GM12873 (cell line): ENCODE data around the gene FRG2C.
A peak's percentile ranks its signal among the peaks of the same experiment; 100 is the strongest.
"Not testable (repeated sequence)": the region's sequence is repeated elsewhere in the genome, so short reads cannot be mapped to it uniquely, and the experiment has no call there.

Experiments
- CTCF ChIP-seq: IDR thresholded peaks from 2 replicates; pipeline ENCODE4 v1.5.1; 2012; ENCODE audit warnings: low read depth, mild to moderate bottlenecking, moderate library complexity, low read length, control low read depth; ENCODE audit not compliant: insufficient read depth; ENCODE audit errors: missing control alignments

The FRG2C gene

GRCh38 chr3:75664028-75664427 lies at the start of gene FRG2C:
Gene FRG2C, plus strand, starts transcription at chr3:75664328. Its CDS starts 52 bp downstream, at chr3:75664380.
- TF ChIP-seq CTCF, result not testable (repeated sequence)

GRCh38 chr3:75631541-75631940 lies 32.6 kb upstream of the FRG2C start:
- TF ChIP-seq CTCF, result no peak

- TF ChIP-seq CTCF, result peak; percentile 40
Observed at GRCh38 chr3:75643031-75643800, 20.9 kb upstream of the FRG2C start.

- TF ChIP-seq CTCF, result no peak
Observed at GRCh38 chr3:75650191-75650590, 13.9 kb upstream of the FRG2C start.

- TF ChIP-seq CTCF, result no peak
Observed at GRCh38 chr3:75687323-75687722, 23.2 kb downstream of the FRG2C start.

- no peak for TF ChIP-seq CTCF
Observed at GRCh38 chr3:75692061-75692460, 27.9 kb downstream of the FRG2C start.
